Stimulated activated CD8-positive, alpha-beta memory T cell treated with anti-CD3 and anti-CD28 coated beads, Interleukin-4, amount 100 ng/mL, for 48 hours (primary cell): Measurements from ENCODE around the gene SLC43A1.

ENCODE experiments used
- DNase-seq: peaks from one replicate; pipeline ENCODE4 v3.0.0-alpha.2; 2020

Gene SLC43A1

GRCh38 chr11:57497303-57498247, 17.9 kb downstream of the SLC43A1 start:
- DNase-seq: no peak

GRCh38 chr11:57496109-57496820, 19.2 kb downstream of the SLC43A1 start:
- DNase-seq: no peak

GRCh38 chr11:57493507-57494503, 21.7 kb downstream of the SLC43A1 start:
- DNase-seq: peak; percentile 88

GRCh38 chr11:57491371-57492061, 24.0 kb downstream of the SLC43A1 start:
- DNase-seq: peak; percentile 82

GRCh38 chr11:57490456-57491248, 24.9 kb downstream of the SLC43A1 start:
- DNase-seq: no peak

- no peak for DNase-seq
These were observed 27.4 kb downstream of the SLC43A1 start for GRCh38 chr11:57487920-57488659.

GRCh38 chr11:57487021-57487778, 28.3 kb downstream of the SLC43A1 start:
- no peak for DNase-seq

GRCh38 chr11:57485217-57485990, 30.1 kb downstream of the SLC43A1 start:
- no peak for DNase-seq

GRCh38 chr11:57484141-57484710, 31.3 kb downstream of the SLC43A1 start:
- DNase-seq: no peak

- DNase-seq: no peak
These were observed 32.0 kb downstream of the SLC43A1 start for GRCh38 chr11:57483562-57483918.

- peak; percentile 81 for DNase-seq
These were observed 32.5 kb downstream of the SLC43A1 start for GRCh38 chr11:57482782-57483561.

- no peak for DNase-seq
These were observed 33.4 kb downstream of the SLC43A1 start for GRCh38 chr11:57481915-57482781.

- DNase-seq: no peak
These were observed 34.2 kb downstream of the SLC43A1 start for GRCh38 chr11:57481315-57481714.

- peak; percentile 89 for DNase-seq
These were observed 34.9 kb downstream of the SLC43A1 start for GRCh38 chr11:57480409-57481137.

GRCh38 chr11:57479911-57480310, 35.6 kb downstream of the SLC43A1 start:
- no peak for DNase-seq
